Measurements from ENCODE around the gene ARL6.

ARL6 gene

DNA sequence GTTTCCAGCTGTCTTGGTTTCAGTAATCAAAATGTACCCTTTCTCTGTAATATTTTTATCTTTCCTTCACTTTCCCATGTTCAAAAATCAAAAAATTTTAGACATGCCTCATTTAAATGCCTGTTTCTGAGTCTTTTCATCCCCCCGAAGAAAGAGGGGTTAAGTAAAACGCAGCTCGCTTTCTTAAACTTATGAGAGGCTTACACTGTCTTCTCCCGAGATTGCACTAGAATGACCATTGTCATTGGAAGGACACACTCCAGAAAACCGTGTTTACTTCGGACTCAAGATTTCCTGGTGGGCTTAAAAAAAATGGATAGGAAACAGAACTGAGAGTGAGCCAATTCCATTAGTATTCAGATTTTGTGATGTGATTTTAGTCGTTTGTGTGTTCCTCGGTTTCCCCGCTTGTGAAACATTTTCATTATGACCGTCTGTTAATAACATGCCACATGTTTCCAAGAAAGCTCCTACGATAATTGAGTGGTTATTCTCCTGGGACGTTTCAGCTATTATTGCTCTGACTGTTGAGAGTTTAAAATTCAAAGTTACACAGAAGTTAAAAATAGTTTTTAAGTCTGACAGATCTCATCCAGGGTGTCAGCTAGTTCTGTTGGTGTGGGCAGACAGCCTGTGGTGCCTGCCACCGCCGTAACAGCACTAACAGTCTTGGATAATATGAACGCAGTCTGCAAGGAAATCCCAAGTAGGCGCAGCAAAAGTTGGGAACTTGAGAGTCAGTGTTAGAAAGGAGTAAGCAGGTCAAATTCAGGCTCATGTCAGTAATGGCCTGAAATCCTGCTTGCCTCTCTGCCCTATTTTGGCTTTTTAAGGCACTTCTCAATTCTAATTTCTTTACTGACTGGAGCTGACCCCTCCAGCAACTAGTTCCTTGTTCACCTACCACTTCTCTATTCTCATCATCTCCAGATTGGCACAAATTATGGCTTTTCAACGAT, 58.8 kb downstream of the ARL6 start:
- Histone ChIP-seq H3K18ac (ENCODE audit: low read length) (no peak overlapping the region), H3K79me1 (ENCODE audit: low read depth, low read length) (peaks cover 3% of the 10 kb centered on the region), H3K4me2 (ENCODE audit: insufficient read depth, low read length, poor library complexity, severe bottlenecking) (no peak overlapping the region), H3K9ac (ENCODE audit: low read depth, low read length, poor library complexity) (no peak overlapping the region), H3K4me1 (ENCODE audit: control insufficient read depth in 2 of 2, insufficient read depth in 1 of 2, low read depth in 1 of 2, low read length in 2 of 2) (peaks cover 0 to 7% of the 10 kb centered on the region in 2 donors), H2BK5ac (ENCODE audit: low read length) (no peak overlapping the region), H2BK15ac (ENCODE audit: low read length) (no peak overlapping the region), H3K27ac (replicated peaks; ENCODE audit: low read length) (no peak overlapping the region), H3K27me3 (ENCODE audit: control insufficient read depth in 3 of 3, insufficient read depth in 3 of 3, low read depth in 1 of 3, low read length in 3 of 3) (peaks cover 0 to 14% (median 12%) of the 10 kb centered on the region in 3 experiments), H3K9me3 (replicated peaks in 1 of 2; ENCODE audit: control insufficient read depth in 2 of 2, insufficient read depth in 1 of 2, low read depth in 1 of 2, low read length in 2 of 2) (no peaks in the 10 kb centered on the region), H3K4me3 (ENCODE audit: low read length in 2 of 2) (peak overlapping the region in 1 of 2 donors; percentile 84), H3K14ac (ENCODE audit: low read length) (no peak overlapping the region), H2AFZ (ENCODE audit: low read length) (peak overlapping the region; percentile 97), H3K4ac (ENCODE audit: low read length) (no peak overlapping the region), H2BK12ac (ENCODE audit: low read length) (no peak overlapping the region), H3K36me3 (replicated peaks in 1 of 2; ENCODE audit: control insufficient read depth in 2 of 2, insufficient read depth in 2 of 2, low read length in 2 of 2) (no peaks in the 10 kb centered on the region), H3K23ac (ENCODE audit: low read depth, low read length, poor library complexity) (no peak overlapping the region), H4K91ac (ENCODE audit: low read depth, low read length, poor library complexity) (no peak overlapping the region), H2AK5ac (ENCODE audit: low read depth, low read length) (no peak overlapping the region), H2BK120ac (ENCODE audit: low read depth, low read length) (no peak overlapping the region), H4K8ac (ENCODE audit: low read depth, low read length) (no peak overlapping the region)
- no CpG with 5 or more reads among the region's 17 CpGs for WGBS, 2 donors (ENCODE audit: extremely low coverage in 2 of 2, insufficient read length in 2 of 2, insufficient replicate concordance in 1 of 2)
- no peak for DNase-seq (ENCODE audit: low spot score)

DNA sequence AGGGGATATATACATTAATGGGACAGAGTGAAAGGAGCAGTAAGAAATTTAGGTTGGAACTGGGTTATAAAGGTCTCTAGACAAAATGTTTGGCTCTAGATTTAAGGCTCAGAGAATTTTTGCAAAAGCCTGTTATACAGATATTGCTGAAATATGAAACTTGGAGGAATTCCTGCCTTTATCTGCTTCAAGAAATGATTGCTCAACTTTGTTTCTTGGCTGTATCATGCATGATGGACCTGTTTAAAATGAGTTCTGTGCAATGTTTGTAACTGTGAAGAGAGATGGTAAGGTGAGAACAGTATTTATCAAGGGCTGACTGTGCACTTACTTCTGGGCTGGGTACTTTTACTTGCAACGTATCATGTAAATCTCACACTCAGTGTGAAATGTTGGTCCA, 60.5 kb downstream of the ARL6 start:
- H3K4ac ChIP-seq (ENCODE audit: low read length) = no peak overlapping the region
- no peak overlapping the region for H3K9ac ChIP-seq (ENCODE audit: low read depth, low read length, poor library complexity)
- no peak overlapping the region for H2BK15ac ChIP-seq (ENCODE audit: low read length)
- DNase-seq (ENCODE audit: low spot score) = no peak
- no peak overlapping the region for H3K18ac ChIP-seq (ENCODE audit: low read length)
- H2BK120ac ChIP-seq (ENCODE audit: low read depth, low read length) = no peak overlapping the region
- no peak overlapping the region for H3K4me3 ChIP-seq (ENCODE audit: low read length in 2 of 2)
- no peak overlapping the region for H2AFZ ChIP-seq (ENCODE audit: low read length)
- no peaks in the 10 kb centered on the region for H3K36me3 ChIP-seq (replicated peaks in 1 of 2; ENCODE audit: control insufficient read depth in 2 of 2, insufficient read depth in 2 of 2, low read length in 2 of 2)
- peaks cover 3% of the 10 kb centered on the region for H3K79me1 ChIP-seq (ENCODE audit: low read depth, low read length)
- H2BK5ac ChIP-seq (ENCODE audit: low read length) = no peak overlapping the region
- no peak overlapping the region for H3K4me2 ChIP-seq (ENCODE audit: insufficient read depth, low read length, poor library complexity, severe bottlenecking)
- H4K8ac ChIP-seq (ENCODE audit: low read depth, low read length) = no peak overlapping the region
- no peak overlapping the region for H3K27ac ChIP-seq (replicated peaks; ENCODE audit: low read length)
- no peaks in the 10 kb centered on the region for H3K9me3 ChIP-seq (replicated peaks in 1 of 2; ENCODE audit: control insufficient read depth in 2 of 2, insufficient read depth in 1 of 2, low read depth in 1 of 2, low read length in 2 of 2)
- no peak overlapping the region for H4K91ac ChIP-seq (ENCODE audit: low read depth, low read length, poor library complexity)
- H3K4me1 ChIP-seq (ENCODE audit: control insufficient read depth in 2 of 2, insufficient read depth in 1 of 2, low read depth in 1 of 2, low read length in 2 of 2) = peaks cover 0 to 7% of the 10 kb centered on the region in 2 donors
- WGBS, 2 donors (ENCODE audit: extremely low coverage in 2 of 2, insufficient read length in 2 of 2, insufficient replicate concordance in 1 of 2) = no CpG with 5 or more reads among the region's 1 CpG
- H3K27me3 ChIP-seq (ENCODE audit: control insufficient read depth in 3 of 3, insufficient read depth in 3 of 3, low read depth in 1 of 3, low read length in 3 of 3) = peaks cover 0 to 12% (median 12%) of the 10 kb centered on the region in 3 experiments
- H3K23ac ChIP-seq (ENCODE audit: low read depth, low read length, poor library complexity) = no peak overlapping the region
- H3K14ac ChIP-seq (ENCODE audit: low read length) = no peak overlapping the region
- no peak overlapping the region for H2BK12ac ChIP-seq (ENCODE audit: low read length)
- no peak overlapping the region for H2AK5ac ChIP-seq (ENCODE audit: low read depth, low read length)

- Histone ChIP-seq H4K8ac (ENCODE audit: low read depth, low read length) (no peak overlapping the region), H3K4me2 (ENCODE audit: insufficient read depth, low read length, poor library complexity, severe bottlenecking) (no peak overlapping the region), H2BK120ac (ENCODE audit: low read depth, low read length) (no peak overlapping the region), H2BK5ac (ENCODE audit: low read length) (no peak overlapping the region), H3K9me3 (replicated peaks in 1 of 2; ENCODE audit: control insufficient read depth in 2 of 2, insufficient read depth in 1 of 2, low read depth in 1 of 2, low read length in 2 of 2) (no peaks in the 10 kb centered on the region), H3K79me1 (ENCODE audit: low read depth, low read length) (no peaks in the 10 kb centered on the region), H3K23ac (ENCODE audit: low read depth, low read length, poor library complexity) (no peak overlapping the region), H3K14ac (ENCODE audit: low read length) (no peak overlapping the region), H3K18ac (ENCODE audit: low read length) (no peak overlapping the region), H3K9ac (ENCODE audit: low read depth, low read length, poor library complexity) (no peak overlapping the region), H4K91ac (ENCODE audit: low read depth, low read length, poor library complexity) (no peak overlapping the region), H3K36me3 (replicated peaks in 1 of 2; ENCODE audit: control insufficient read depth in 2 of 2, insufficient read depth in 2 of 2, low read length in 2 of 2) (no peaks in the 10 kb centered on the region), H2AK5ac (ENCODE audit: low read depth, low read length) (no peak overlapping the region), H3K4me3 (ENCODE audit: low read length in 2 of 2) (no peak overlapping the region), H2AFZ (ENCODE audit: low read length) (no peak overlapping the region), H3K27ac (replicated peaks; ENCODE audit: low read length) (no peak overlapping the region), H3K4me1 (ENCODE audit: control insufficient read depth in 2 of 2, insufficient read depth in 1 of 2, low read depth in 1 of 2, low read length in 2 of 2) (peaks cover 0 to 7% of the 10 kb centered on the region in 2 donors), H2BK15ac (ENCODE audit: low read length) (no peak overlapping the region), H3K4ac (ENCODE audit: low read length) (no peak overlapping the region), H2BK12ac (ENCODE audit: low read length) (no peak overlapping the region), H3K27me3 (ENCODE audit: control insufficient read depth in 3 of 3, insufficient read depth in 3 of 3, low read depth in 1 of 3, low read length in 3 of 3) (peaks cover 0 to 2% (median 0%) of the 10 kb centered on the region in 3 experiments)
- WGBS, 2 donors (ENCODE audit: extremely low coverage in 2 of 2, insufficient read length in 2 of 2, insufficient replicate concordance in 1 of 2) = no CpG with 5 or more reads among the region's 2 CpGs
- no peak for DNase-seq (ENCODE audit: low spot score)
Measured at GRCh38 chr3:97827741-97828471, 63.3 kb downstream of the ARL6 start.

DNA sequence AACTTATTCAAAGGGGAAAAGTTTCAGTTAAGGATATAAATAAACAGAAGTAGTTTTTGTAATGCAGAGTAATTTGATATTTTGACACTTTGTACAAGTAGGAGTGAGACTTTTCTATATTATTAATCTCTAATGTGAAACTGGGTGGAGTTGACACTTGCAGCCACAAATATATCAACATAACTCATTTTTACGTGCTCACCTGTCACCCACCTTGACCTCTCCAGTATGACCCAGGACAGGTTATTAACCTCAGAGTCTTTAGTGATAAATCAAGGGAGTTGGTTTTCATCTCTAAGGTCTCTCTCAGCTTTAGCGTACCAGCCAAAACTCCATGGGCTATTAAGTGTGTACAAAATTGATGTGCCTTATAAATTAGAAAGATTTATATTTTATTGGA, 64.6 kb downstream of the ARL6 start:
- no peak overlapping the region for H3K9ac ChIP-seq (ENCODE audit: low read depth, low read length, poor library complexity)
- no peaks in the 10 kb centered on the region for H3K79me1 ChIP-seq (ENCODE audit: low read depth, low read length)
- no peaks in the 10 kb centered on the region for H3K4me1 ChIP-seq (ENCODE audit: control insufficient read depth in 2 of 2, insufficient read depth in 1 of 2, low read depth in 1 of 2, low read length in 2 of 2)
- H4K91ac ChIP-seq (ENCODE audit: low read depth, low read length, poor library complexity) = no peak overlapping the region
- no peak overlapping the region for H3K14ac ChIP-seq (ENCODE audit: low read length)
- no peaks in the 10 kb centered on the region for H3K9me3 ChIP-seq (replicated peaks in 1 of 2; ENCODE audit: control insufficient read depth in 2 of 2, insufficient read depth in 1 of 2, low read depth in 1 of 2, low read length in 2 of 2)
- no peak overlapping the region for H3K4me2 ChIP-seq (ENCODE audit: insufficient read depth, low read length, poor library complexity, severe bottlenecking)
- WGBS, 2 donors (ENCODE audit: extremely low coverage in 2 of 2, insufficient read length in 2 of 2, insufficient replicate concordance in 1 of 2) = no CpG with 5 or more reads among the region's 2 CpGs
- H3K36me3 ChIP-seq (replicated peaks in 1 of 2; ENCODE audit: control insufficient read depth in 2 of 2, insufficient read depth in 2 of 2, low read length in 2 of 2) = no peaks in the 10 kb centered on the region
- H3K4me3 ChIP-seq (ENCODE audit: low read length in 2 of 2) = no peak overlapping the region
- no peak overlapping the region for H3K4ac ChIP-seq (ENCODE audit: low read length)
- no peak overlapping the region for H3K18ac ChIP-seq (ENCODE audit: low read length)
- H3K27me3 ChIP-seq (ENCODE audit: control insufficient read depth in 3 of 3, insufficient read depth in 3 of 3, low read depth in 1 of 3, low read length in 3 of 3) = no peaks in the 10 kb centered on the region
- H2AFZ ChIP-seq (ENCODE audit: low read length) = no peak overlapping the region
- no peak overlapping the region for H2BK120ac ChIP-seq (ENCODE audit: low read depth, low read length)
- H2BK12ac ChIP-seq (ENCODE audit: low read length) = no peak overlapping the region
- no peak for DNase-seq (ENCODE audit: low spot score)
- H3K23ac ChIP-seq (ENCODE audit: low read depth, low read length, poor library complexity) = no peak overlapping the region
- H2BK5ac ChIP-seq (ENCODE audit: low read length) = no peak overlapping the region
- no peak overlapping the region for H2BK15ac ChIP-seq (ENCODE audit: low read length)
- no peak overlapping the region for H2AK5ac ChIP-seq (ENCODE audit: low read depth, low read length)
- H3K27ac ChIP-seq (replicated peaks; ENCODE audit: low read length) = no peak overlapping the region
- H4K8ac ChIP-seq (ENCODE audit: low read depth, low read length) = no peak overlapping the region

All from neuronal stem cell (in vitro differentiated cells).